ENCODE results near the gene EIF4E3. TPM values are rescaled to one million over a fixed set of nuclear protein-coding genes. Genes with fewer than 3 reads are reported as not detected.

Gene EIF4E3
- total and polyA plus RNA-seq, 10 of the 15 experiments (the other 5 are each of a cell fraction or from before 2014, with no cell fraction given): 0.05 to 0.38 (median 0.16) TPM; not detected in 1

GRCh38 chr3:71641674-71642073 is 83.5 kb downstream of the EIF4E3 start:
- ATAC-seq (peak; percentile 67), FAIRE-seq (no peak), DNase-seq (ENCODE audit: low read depth, low spot score) (peak; percentile 7)
- no peaks in the 10 kb centered on the region for H3K4me1 ChIP-seq (ENCODE audit: control insufficient read depth, insufficient read depth, low read length)
- H3K4me2 ChIP-seq (ENCODE audit: control insufficient read depth, insufficient read depth): no peak overlapping the region
- ChIA-PET POLR2A (no interaction called here), SMC1A (ENCODE audit: uncharacterized antibody, unreplicated experiment) (no interaction called here), CTCF (no interaction called here), RAD21 (ENCODE audit: unreplicated experiment) (no interaction called here)
- H3K79me2 ChIP-seq (ENCODE audit: control insufficient read depth, insufficient read depth, low read length): no peaks in the 10 kb centered on the region
- no peak overlapping the region for H3K27ac ChIP-seq (ENCODE audit: control insufficient read depth, insufficient read depth)
- no peak overlapping the region for H3K9ac ChIP-seq (ENCODE audit: control insufficient read depth, insufficient read depth, low read length)
- TF ChIP-seq NFYB (IDR thresholded peaks at IDR 0.05; ENCODE audit: insufficient read depth, low read depth, low read length): peak; percentile 68
- TF ChIP-seq SUZ12 (IDR thresholded peaks at IDR 0.05; ENCODE audit: unreplicated experiment): no peak
- intact Hi-C loops (cut with micrococcal nuclease; ENCODE audit: unreplicated experiment) (no loop called here), in situ Hi-C loops (cut with MboI) (no loop called here)
- H4K20me1 ChIP-seq (ENCODE audit: control insufficient read depth, insufficient read depth): no peaks in the 10 kb centered on the region
- no peaks in the 10 kb centered on the region for H3K36me3 ChIP-seq (ENCODE audit: control insufficient read depth in 2 of 2, insufficient read depth in 2 of 2, low read length in 1 of 2)
- H3K27me3 ChIP-seq (replicated peaks in 1 of 2; ENCODE audit: control insufficient read depth in 2 of 2, insufficient read depth in 2 of 2, low read length in 1 of 2): peaks cover 0 to 5% of the 10 kb centered on the region in 2 experiments
- no TSS peak for BruUV-seq (replicated peaks)
- WGBS (ENCODE audit: insufficient coverage, insufficient replicate concordance, low lambda C conversion rate, missing lambda C conversion rate): 31% methylated on average over 4 of the region's 4 CpGs
- no peaks in the 10 kb centered on the region; the same call in 2 of the 3 replicates for H3K9me3 ChIP-seq (replicated peaks; ENCODE audit: control insufficient read depth, insufficient read depth, low read length)
- H3K4me3 ChIP-seq: no peak overlapping the region
- no peak overlapping the region for H2AFZ ChIP-seq (ENCODE audit: control insufficient read depth, low read depth, low read length)

- Histone ChIP-seq H3K9ac (ENCODE audit: control insufficient read depth, insufficient read depth, low read length) (no peak overlapping the region), H3K27ac (ENCODE audit: control insufficient read depth, insufficient read depth) (no peak overlapping the region), H4K20me1 (ENCODE audit: control insufficient read depth, insufficient read depth) (no peaks in the 10 kb centered on the region), H3K4me1 (ENCODE audit: control insufficient read depth, insufficient read depth, low read length) (no peaks in the 10 kb centered on the region), H3K79me2 (ENCODE audit: control insufficient read depth, insufficient read depth, low read length) (no peaks in the 10 kb centered on the region), H3K36me3 (ENCODE audit: control insufficient read depth in 2 of 2, insufficient read depth in 2 of 2, low read length in 1 of 2) (no peaks in the 10 kb centered on the region), H2AFZ (ENCODE audit: control insufficient read depth, low read depth, low read length) (no peak overlapping the region), H3K27me3 (replicated peaks in 1 of 2; ENCODE audit: control insufficient read depth in 2 of 2, insufficient read depth in 2 of 2, low read length in 1 of 2) (peaks cover 1 to 5% of the 10 kb centered on the region in 2 experiments), H3K9me3 (replicated peaks; ENCODE audit: control insufficient read depth, insufficient read depth, low read length) (no peaks in the 10 kb centered on the region; the same call in 2 of the 3 replicates), H3K4me2 (ENCODE audit: control insufficient read depth, insufficient read depth) (no peak overlapping the region), H3K4me3 (no peak overlapping the region)
- RAD21 ChIA-PET (ENCODE audit: unreplicated experiment): no interaction called here
- in situ Hi-C loops (cut with MboI) (no loop called here), intact Hi-C loops (cut with micrococcal nuclease; ENCODE audit: unreplicated experiment) (no loop called here)
- BruUV-seq (replicated peaks): no TSS peak
- DNase-seq (ENCODE audit: low read depth, low spot score) (no peak), FAIRE-seq (no peak), ATAC-seq (no peak)
- SMC1A ChIA-PET (ENCODE audit: uncharacterized antibody, unreplicated experiment): interaction anchor here (1.2 kb wide), 1 partner anchor 12 kb away, joined by 3 read pairs; no protein-coding TSS in a partner anchor
- POLR2A ChIA-PET: no interaction called here
- CTCF ChIA-PET: no interaction called here
- 21% methylated on average over 9 of the region's 9 CpGs for WGBS (ENCODE audit: insufficient coverage, insufficient replicate concordance, low lambda C conversion rate, missing lambda C conversion rate)
- no peak for TF ChIP-seq HCFC1 (IDR thresholded peaks at IDR 0.05; ENCODE audit: low read length)
- TF ChIP-seq IKZF1 (conservative IDR thresholded peaks at IDR 0.05): no peak
- no peak for TF ChIP-seq E2F4 (IDR thresholded peaks at IDR 0.05; ENCODE audit: low read depth, low read length)
- no peak for TF ChIP-seq POLR2AphosphoS2 (IDR thresholded peaks at IDR 0.05; ENCODE audit: low read depth, low read length)
- TF ChIP-seq STAT3 (IDR thresholded peaks at IDR 0.05; ENCODE audit: low read depth, low read length): no peak
- TF ChIP-seq ZBTB11 (CRISPR knock-in tag; IDR thresholded peaks at IDR 0.05): no peak
- TF ChIP-seq PBX3 (IDR thresholded peaks at IDR 0.05; ENCODE audit: insufficient replicate concordance, low read depth, low read length): no peak
Observed at GRCh38 chr3:71640331-71640983, 84.7 kb downstream of the EIF4E3 start.

Measured in GM12878 (cell line).